ENCODE measurements around the gene PDE12. TPM values are rescaled to one million over a fixed set of nuclear protein-coding genes. Genes with fewer than 3 reads are reported as not detected.

Gene PDE12
- polyA plus RNA-seq, 1 donor from 2014 or later, result 10.3 TPM

DNA sequence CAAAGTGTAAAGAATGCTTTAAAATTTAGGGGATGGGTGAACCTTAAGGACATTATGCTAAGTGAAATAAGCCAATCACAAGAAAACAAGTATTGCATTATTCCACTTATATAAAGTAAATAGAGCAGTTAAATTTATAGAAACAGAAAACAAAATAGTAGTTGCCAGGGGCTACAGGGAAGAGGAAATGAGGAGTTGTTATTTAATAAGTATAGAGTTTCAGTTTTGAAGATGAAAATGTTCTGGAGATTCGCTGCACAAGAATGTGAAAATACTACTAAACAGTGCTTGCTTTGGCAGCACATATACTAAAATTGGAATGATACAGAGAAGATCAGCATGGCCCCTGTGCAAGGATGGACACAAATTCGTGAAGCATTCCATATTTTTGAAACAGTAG lies 43.9 kb upstream of the PDE12 start:
- Histone ChIP-seq H2AFZ (ENCODE audit: low read depth, low read length) (no peak overlapping the region), H4K20me1 (ENCODE audit: insufficient read depth) (no peaks in the 10 kb centered on the region), H3K36me3 (ENCODE audit: insufficient read depth, low read length) (no peaks in the 10 kb centered on the region), H3K9ac (ENCODE audit: low read length) (no peak overlapping the region), H3K27me3 (ENCODE audit: insufficient read depth, low read depth, low read length) (no peaks in the 10 kb centered on the region), H3K4me3 (ENCODE audit: low read length) (no peak overlapping the region), H3K79me2 (replicated peaks; ENCODE audit: insufficient read depth, low read length) (no peaks in the 10 kb centered on the region), H3K27ac (ENCODE audit: low read length) (no peak overlapping the region), H3K4me2 (ENCODE audit: low read length) (no peak overlapping the region), H3K9me3 (ENCODE audit: low read length) (no peaks in the 10 kb centered on the region), H3K9me2 (ENCODE audit: insufficient read depth, low read length) (no peaks in the 10 kb centered on the region), H3F3A (ENCODE audit: insufficient read depth, low read length, poor library complexity, severe bottlenecking) (no peaks in the 10 kb centered on the region)
- TF ChIP-seq TAF1 (IDR thresholded peaks at IDR 0.05; ENCODE audit: low read depth), result no peak
- no peak for TF ChIP-seq RAD21 (conservative IDR thresholded peaks at IDR 0.05)
- no peak for TF ChIP-seq EP300 (conservative IDR thresholded peaks at IDR 0.05; ENCODE audit: poor library complexity, severe bottlenecking)
- no peak for TF ChIP-seq EZH2 (IDR thresholded peaks at IDR 0.05; ENCODE audit: borderline replicate concordance, insufficient read depth, low read length, poor library complexity, severe bottlenecking)
- TF ChIP-seq SMC3 (conservative IDR thresholded peaks at IDR 0.05; ENCODE audit: poor library complexity), result no peak

DNA sequence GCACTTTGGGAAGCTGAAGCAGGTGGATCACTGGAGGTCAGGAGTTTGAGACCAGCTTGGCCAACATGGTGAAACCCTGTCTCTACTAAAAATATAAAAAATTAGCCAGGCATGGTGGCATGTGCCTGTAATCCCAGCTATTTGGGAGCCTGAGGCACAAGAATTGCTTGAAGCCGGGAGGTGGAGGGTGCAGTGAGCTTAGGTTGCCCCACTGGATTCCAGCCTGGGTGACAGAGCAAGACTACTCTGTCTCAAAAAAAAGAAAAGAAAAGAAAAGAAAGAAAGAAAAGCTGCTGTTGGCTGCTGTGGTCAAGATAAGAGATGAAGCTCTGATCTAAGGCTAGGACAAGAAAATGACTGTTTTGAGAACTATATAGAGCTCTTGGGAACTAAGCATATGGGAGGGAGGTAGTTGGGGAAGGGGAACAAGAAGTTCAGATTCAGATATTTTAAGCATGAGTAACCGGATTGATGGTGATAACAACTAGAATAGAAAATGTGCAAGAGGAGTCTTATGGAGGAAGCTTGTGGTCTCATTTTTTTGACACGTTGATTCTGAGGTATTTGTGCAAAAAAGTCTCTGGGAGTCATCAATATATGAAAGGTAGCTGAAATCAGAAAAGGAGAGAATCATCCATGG lies 37.7 kb upstream of the PDE12 start:
- Histone ChIP-seq H3K9me3 (ENCODE audit: low read length) (no peaks in the 10 kb centered on the region), H3F3A (ENCODE audit: insufficient read depth, low read length, poor library complexity, severe bottlenecking) (no peaks in the 10 kb centered on the region), H3K36me3 (ENCODE audit: insufficient read depth, low read length) (no peaks in the 10 kb centered on the region), H3K79me2 (replicated peaks; ENCODE audit: insufficient read depth, low read length) (no peaks in the 10 kb centered on the region), H2AFZ (ENCODE audit: low read depth, low read length) (no peak overlapping the region), H4K20me1 (ENCODE audit: insufficient read depth) (no peaks in the 10 kb centered on the region), H3K9me2 (ENCODE audit: insufficient read depth, low read length) (no peaks in the 10 kb centered on the region), H3K4me3 (ENCODE audit: low read length) (no peak overlapping the region), H3K9ac (ENCODE audit: low read length) (no peak overlapping the region), H3K4me2 (ENCODE audit: low read length) (no peak overlapping the region), H3K27ac (ENCODE audit: low read length) (no peak overlapping the region), H3K27me3 (ENCODE audit: insufficient read depth, low read depth, low read length) (no peaks in the 10 kb centered on the region)
- TF ChIP-seq EZH2 (IDR thresholded peaks at IDR 0.05; ENCODE audit: borderline replicate concordance, insufficient read depth, low read length, poor library complexity, severe bottlenecking) (no peak), MXI1 (conservative IDR thresholded peaks at IDR 0.05; ENCODE audit: poor library complexity, severe bottlenecking) (no peak), POLR2AphosphoS5 (IDR thresholded peaks at IDR 0.05) (no peak), RAD21 (conservative IDR thresholded peaks at IDR 0.05) (no peak), EP300 (conservative IDR thresholded peaks at IDR 0.05; ENCODE audit: poor library complexity, severe bottlenecking) (no peak), TAF1 (IDR thresholded peaks at IDR 0.05; ENCODE audit: low read depth) (no peak), SMC3 (conservative IDR thresholded peaks at IDR 0.05; ENCODE audit: poor library complexity) (no peak)
- TF ChIP-seq, protein P1, sequence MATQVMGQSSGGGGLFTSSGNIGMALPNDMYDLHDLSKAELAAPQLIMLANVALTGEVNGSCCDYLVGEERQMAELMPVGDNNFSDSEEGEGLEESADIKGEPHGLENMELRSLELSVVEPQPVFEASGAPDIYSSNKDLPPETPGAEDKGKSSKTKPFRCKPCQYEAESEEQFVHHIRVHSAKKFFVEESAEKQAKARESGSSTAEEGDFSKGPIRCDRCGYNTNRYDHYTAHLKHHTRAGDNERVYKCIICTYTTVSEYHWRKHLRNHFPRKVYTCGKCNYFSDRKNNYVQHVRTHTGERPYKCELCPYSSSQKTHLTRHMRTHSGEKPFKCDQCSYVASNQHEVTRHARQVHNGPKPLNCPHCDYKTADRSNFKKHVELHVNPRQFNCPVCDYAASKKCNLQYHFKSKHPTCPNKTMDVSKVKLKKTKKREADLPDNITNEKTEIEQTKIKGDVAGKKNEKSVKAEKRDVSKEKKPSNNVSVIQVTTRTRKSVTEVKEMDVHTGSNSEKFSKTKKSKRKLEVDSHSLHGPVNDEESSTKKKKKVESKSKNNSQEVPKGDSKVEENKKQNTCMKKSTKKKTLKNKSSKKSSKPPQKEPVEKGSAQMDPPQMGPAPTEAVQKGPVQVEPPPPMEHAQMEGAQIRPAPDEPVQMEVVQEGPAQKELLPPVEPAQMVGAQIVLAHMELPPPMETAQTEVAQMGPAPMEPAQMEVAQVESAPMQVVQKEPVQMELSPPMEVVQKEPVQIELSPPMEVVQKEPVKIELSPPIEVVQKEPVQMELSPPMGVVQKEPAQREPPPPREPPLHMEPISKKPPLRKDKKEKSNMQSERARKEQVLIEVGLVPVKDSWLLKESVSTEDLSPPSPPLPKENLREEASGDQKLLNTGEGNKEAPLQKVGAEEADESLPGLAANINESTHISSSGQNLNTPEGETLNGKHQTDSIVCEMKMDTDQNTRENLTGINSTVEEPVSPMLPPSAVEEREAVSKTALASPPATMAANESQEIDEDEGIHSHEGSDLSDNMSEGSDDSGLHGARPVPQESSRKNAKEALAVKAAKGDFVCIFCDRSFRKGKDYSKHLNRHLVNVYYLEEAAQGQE (IDR thresholded peaks at IDR 0.05; ENCODE audit: borderline replicate concordance), result no peak
- TF ChIP-seq, protein P2, sequence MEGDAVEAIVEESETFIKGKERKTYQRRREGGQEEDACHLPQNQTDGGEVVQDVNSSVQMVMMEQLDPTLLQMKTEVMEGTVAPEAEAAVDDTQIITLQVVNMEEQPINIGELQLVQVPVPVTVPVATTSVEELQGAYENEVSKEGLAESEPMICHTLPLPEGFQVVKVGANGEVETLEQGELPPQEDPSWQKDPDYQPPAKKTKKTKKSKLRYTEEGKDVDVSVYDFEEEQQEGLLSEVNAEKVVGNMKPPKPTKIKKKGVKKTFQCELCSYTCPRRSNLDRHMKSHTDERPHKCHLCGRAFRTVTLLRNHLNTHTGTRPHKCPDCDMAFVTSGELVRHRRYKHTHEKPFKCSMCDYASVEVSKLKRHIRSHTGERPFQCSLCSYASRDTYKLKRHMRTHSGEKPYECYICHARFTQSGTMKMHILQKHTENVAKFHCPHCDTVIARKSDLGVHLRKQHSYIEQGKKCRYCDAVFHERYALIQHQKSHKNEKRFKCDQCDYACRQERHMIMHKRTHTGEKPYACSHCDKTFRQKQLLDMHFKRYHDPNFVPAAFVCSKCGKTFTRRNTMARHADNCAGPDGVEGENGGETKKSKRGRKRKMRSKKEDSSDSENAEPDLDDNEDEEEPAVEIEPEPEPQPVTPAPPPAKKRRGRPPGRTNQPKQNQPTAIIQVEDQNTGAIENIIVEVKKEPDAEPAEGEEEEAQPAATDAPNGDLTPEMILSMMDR (IDR thresholded peaks at IDR 0.05; ENCODE audit: poor library complexity, severe bottlenecking), result no peak
